Osteocyte (in vitro differentiated cells): Measurements from ENCODE around the gene RASGRP2. TPM values are rescaled to one million over a fixed set of nuclear protein-coding genes. Genes with fewer than 3 reads are reported as not detected.

Source experiments
- DNase-seq: peaks from one replicate; pipeline ENCODE4 v3.0.0; 2021; ENCODE audit warnings: mixed read lengths; ENCODE audit not compliant: unreplicated experiment; ENCODE audit errors: extremely low spot score
- H3K27ac Mint-ChIP-seq: one replicate; pipeline ENCODE4 v1.8.0; 2021; ENCODE audit warnings: mild to moderate bottlenecking, mixed read lengths; ENCODE audit not compliant: unreplicated experiment
- H3K27me3 Mint-ChIP-seq: one replicate; pipeline ENCODE4 v1.8.0; 2021; ENCODE audit warnings: mixed read lengths; ENCODE audit not compliant: unreplicated experiment
- H3K36me3 Mint-ChIP-seq: one replicate; pipeline ENCODE4 v1.8.0; 2021; ENCODE audit warnings: mixed read lengths; ENCODE audit not compliant: unreplicated experiment
- H3K4me1 Mint-ChIP-seq: one replicate; pipeline ENCODE4 v1.8.0; 2021; ENCODE audit warnings: mixed read lengths; ENCODE audit not compliant: unreplicated experiment
- H3K4me3 Mint-ChIP-seq: one replicate; pipeline ENCODE4 v1.8.0; 2021; ENCODE audit warnings: mild to moderate bottlenecking, moderate library complexity, mixed read lengths; ENCODE audit not compliant: unreplicated experiment
- H3K9me3 Mint-ChIP-seq: one replicate; pipeline ENCODE4 v1.8.0; 2021; ENCODE audit warnings: mixed read lengths; ENCODE audit not compliant: unreplicated experiment
- total RNA-seq: library from RNA; stranded (reverse); gene quantifications from 2 replicates; pipeline ENCODE4 v1.2.1, GENCODE V29; 2021
- TF ChIP-seq, protein P1 (sequence below): fragments of 200-600 bp; sonication (generic); IDR thresholded peaks from 2 replicates; pipeline ENCODE4 v1.5.0; 2021; ENCODE audit warnings: antibody characterized with exemption, mild to moderate bottlenecking, moderate library complexity

The RASGRP2 gene
- total RNA-seq, 1 donor from 2014 or later = 10.3 TPM

DNA sequence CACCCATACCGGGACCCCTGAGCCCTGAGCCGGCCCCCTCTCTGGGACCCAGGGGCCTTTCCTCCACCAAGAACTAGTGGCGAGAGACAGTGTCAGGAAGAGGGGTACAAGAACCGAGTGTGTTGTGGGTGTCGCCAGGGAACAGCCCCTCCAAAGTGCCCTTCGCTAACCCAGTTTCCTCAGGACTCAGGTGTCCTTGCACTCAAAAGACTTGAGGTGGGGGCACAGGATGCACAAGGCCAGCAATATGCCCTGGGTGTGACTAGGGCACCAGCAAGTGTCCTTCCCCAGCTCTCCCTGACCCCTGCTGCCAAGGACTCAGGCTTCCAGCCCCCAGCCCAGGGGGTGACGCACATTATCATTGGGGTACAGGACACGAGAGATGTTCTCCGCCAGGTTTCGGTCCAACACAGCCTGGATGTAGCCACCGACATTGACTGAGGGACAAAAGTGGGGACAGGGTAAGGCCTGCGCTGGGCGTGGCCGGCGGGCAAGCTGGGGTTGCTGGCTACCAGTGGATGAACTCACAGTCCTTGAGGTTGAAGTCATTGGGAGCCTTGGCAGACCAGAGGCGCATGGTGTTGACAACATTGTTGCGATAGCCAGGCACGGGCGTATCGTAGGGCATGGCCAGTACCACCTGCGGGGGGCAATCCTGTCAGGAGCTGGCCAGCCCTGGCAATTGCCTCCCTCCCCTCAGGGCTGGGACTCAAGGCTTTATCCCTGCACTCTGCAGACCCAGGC, 11.1 kb upstream of the RASGRP2 start:
- TF ChIP-seq, protein P1, sequence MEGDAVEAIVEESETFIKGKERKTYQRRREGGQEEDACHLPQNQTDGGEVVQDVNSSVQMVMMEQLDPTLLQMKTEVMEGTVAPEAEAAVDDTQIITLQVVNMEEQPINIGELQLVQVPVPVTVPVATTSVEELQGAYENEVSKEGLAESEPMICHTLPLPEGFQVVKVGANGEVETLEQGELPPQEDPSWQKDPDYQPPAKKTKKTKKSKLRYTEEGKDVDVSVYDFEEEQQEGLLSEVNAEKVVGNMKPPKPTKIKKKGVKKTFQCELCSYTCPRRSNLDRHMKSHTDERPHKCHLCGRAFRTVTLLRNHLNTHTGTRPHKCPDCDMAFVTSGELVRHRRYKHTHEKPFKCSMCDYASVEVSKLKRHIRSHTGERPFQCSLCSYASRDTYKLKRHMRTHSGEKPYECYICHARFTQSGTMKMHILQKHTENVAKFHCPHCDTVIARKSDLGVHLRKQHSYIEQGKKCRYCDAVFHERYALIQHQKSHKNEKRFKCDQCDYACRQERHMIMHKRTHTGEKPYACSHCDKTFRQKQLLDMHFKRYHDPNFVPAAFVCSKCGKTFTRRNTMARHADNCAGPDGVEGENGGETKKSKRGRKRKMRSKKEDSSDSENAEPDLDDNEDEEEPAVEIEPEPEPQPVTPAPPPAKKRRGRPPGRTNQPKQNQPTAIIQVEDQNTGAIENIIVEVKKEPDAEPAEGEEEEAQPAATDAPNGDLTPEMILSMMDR = no peak
- Mint-ChIP-seq H3K9me3 (no peaks in the 10 kb centered on the region), H3K27me3 (no peaks in the 10 kb centered on the region), H3K27ac (no peak overlapping the region), H3K4me1 (peaks cover 12% of the 10 kb centered on the region), H3K4me3 (no peak overlapping the region), H3K36me3 (no peaks in the 10 kb centered on the region)
- no peak for DNase-seq

- Mint-ChIP-seq H3K4me3 (no peak overlapping the region), H3K4me1 (peaks cover 6% of the 10 kb centered on the region), H3K27ac (no peak overlapping the region), H3K9me3 (no peaks in the 10 kb centered on the region), H3K36me3 (no peaks in the 10 kb centered on the region), H3K27me3 (no peaks in the 10 kb centered on the region)
- TF ChIP-seq, protein P1 = no peak
- no peak for DNase-seq
Observed at GRCh38 chr11:64754124-64754918, 10.4 kb upstream of the RASGRP2 start.

DNA sequence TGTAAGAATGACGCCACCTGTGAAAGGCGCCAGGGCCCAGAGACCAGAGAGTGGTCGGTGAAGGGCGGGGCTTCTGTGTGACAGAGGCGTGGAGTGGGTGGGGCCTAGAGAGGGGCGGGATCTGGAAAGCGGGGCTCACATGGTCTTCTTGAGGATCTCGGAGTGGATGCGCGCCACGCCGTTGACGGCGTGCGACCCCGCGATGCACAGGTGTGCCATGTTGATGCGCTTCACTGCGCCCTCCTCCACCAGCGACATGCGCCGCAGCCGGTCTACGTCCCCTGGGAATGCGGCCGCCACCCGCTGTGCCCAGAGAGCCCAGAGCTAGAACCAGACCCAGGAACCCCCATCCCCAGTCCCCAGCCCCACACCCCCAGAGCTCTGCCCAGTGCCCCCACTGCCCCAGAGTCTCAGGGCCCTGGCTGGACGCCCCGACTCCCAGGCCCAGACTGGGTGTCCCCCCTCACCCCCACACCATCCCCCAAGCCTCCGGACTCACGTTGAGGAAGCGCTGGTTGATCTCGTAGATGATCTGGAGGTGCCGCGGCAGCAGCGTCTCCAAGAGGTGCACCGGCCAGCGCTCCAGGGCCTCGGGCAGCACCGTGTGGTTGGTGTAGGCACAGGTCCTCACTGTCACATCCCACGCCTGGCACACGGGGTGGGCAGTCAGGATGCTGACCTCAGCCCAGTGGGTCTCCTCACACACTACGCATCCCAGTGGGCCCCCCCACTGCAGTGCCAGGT, 9.6 kb upstream of the RASGRP2 start:
- Mint-ChIP-seq H3K9me3 (no peaks in the 10 kb centered on the region), H3K36me3 (no peaks in the 10 kb centered on the region), H3K4me3 (no peak overlapping the region), H3K27ac (no peak overlapping the region), H3K27me3 (no peaks in the 10 kb centered on the region), H3K4me1 (peaks cover 10% of the 10 kb centered on the region)
- DNase-seq = no peak
- TF ChIP-seq, protein P1 = no peak

DNA sequence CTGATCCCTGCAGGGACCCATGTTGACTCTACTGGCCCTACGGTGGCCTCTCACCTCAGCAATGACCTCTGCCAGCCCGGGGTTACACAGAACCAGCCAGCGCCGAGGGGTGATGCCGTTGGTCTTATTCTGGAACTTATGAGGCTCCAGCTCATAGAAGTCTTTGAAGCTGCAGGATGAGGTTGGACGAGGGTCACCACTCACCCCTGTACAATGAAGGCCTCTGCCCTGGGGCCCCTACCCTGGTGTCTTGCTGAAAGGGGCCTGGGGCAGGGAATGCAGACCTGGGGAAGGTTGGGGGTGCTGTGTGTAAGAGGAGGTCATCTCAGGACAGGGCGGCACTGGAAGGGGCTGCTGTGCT, 9.1 kb upstream of the RASGRP2 start:
- Mint-ChIP-seq H3K27ac (no peak overlapping the region), H3K4me3 (no peak overlapping the region), H3K36me3 (no peaks in the 10 kb centered on the region), H3K9me3 (no peaks in the 10 kb centered on the region), H3K27me3 (no peaks in the 10 kb centered on the region), H3K4me1 (peaks cover 16% of the 10 kb centered on the region)
- TF ChIP-seq, protein P1 = no peak
- DNase-seq = no peak
